PFSK-1 (cell line): ENCODE data around the gene PTF1A.

Source experiments
- FOXP2 ChIP-seq: optimal IDR thresholded peaks from 2 replicates; pipeline ENCODE3; 2011; ENCODE audit warnings: borderline replicate concordance, control low read depth, inconsistent platforms; ENCODE audit not compliant: insufficient read depth; ENCODE audit errors: extremely low read length, extremely low read depth
- POLR2AphosphoS5 ChIP-seq: IDR thresholded peaks from 2 replicates; pipeline ENCODE4 v1.6.1; 2012; ENCODE audit warnings: low read depth, mild to moderate bottlenecking, control low read depth, low read length, moderate library complexity
- REST ChIP-seq, 2 experiments: IDR thresholded peaks; 2 replicates each; pipeline versions ENCODE4 v1.6.1 to v1.8.0; 2011 to 2012; ENCODE audit warnings: low read depth in 2 of 2, low read length in 2 of 2, control low read depth in 1 of 2, inconsistent platforms in 1 of 2, mild to moderate bottlenecking in 1 of 2, moderate library complexity in 1 of 2; ENCODE audit not compliant: insufficient read depth in 1 of 2
- SIN3A ChIP-seq: IDR thresholded peaks from 2 replicates; pipeline ENCODE4 v1.6.1; 2012; ENCODE audit warnings: mild to moderate bottlenecking, low read length, moderate library complexity, borderline replicate concordance; ENCODE audit not compliant: insufficient read depth
- TAF1 ChIP-seq: IDR thresholded peaks from 2 replicates; pipeline ENCODE4 v1.6.1; 2012; ENCODE audit warnings: low read length, control low read depth, borderline replicate concordance; ENCODE audit not compliant: insufficient read depth

PTF1A gene

GRCh38 chr10:23186697-23187096, 5.4 kb upstream of the PTF1A start:
- TF ChIP-seq POLR2AphosphoS5 (no peak), REST (IDR thresholded peaks at IDR 0.05; ENCODE audit: insufficient read depth in 1 of 2, low read depth in 2 of 2, low read length in 2 of 2) (no peak), FOXP2 (no peak), TAF1 (no peak), SIN3A (no peak)

GRCh38 chr10:23187155-23187554, 5.0 kb upstream of the PTF1A start:
- TF ChIP-seq TAF1 (no peak), REST (IDR thresholded peaks at IDR 0.05; ENCODE audit: insufficient read depth in 1 of 2, low read depth in 2 of 2, low read length in 2 of 2) (no peak), SIN3A (no peak), POLR2AphosphoS5 (no peak), FOXP2 (no peak)

GRCh38 chr10:23189024-23189423, 3.1 kb upstream of the PTF1A start:
- TF ChIP-seq POLR2AphosphoS5 (no peak), TAF1 (no peak), SIN3A (no peak), FOXP2 (no peak), REST (IDR thresholded peaks at IDR 0.05; ENCODE audit: insufficient read depth in 1 of 2, low read depth in 2 of 2, low read length in 2 of 2) (no peak)

- TF ChIP-seq REST (IDR thresholded peaks at IDR 0.05; ENCODE audit: insufficient read depth in 1 of 2, low read depth in 2 of 2, low read length in 2 of 2) (no peak), TAF1 (no peak), POLR2AphosphoS5 (no peak), SIN3A (no peak), FOXP2 (no peak)
Observed at GRCh38 chr10:23190872-23191763, 994 bp upstream of the PTF1A start.
